Kidney epithelial cell (primary cell): ENCODE measurements around the gene YKT6. TPM values are rescaled to one million over a fixed set of nuclear protein-coding genes. Genes with fewer than 3 reads are reported as not detected.
A peak's percentile ranks its signal among the peaks of the same experiment; 100 is the strongest.

Experiments used
- DNase-seq: peaks from one replicate; pipeline ENCODE4 v3.0.0-alpha.2; 2010; ENCODE audit warnings: low read depth
- H3K27me3 ChIP-seq: 2 replicates; pipeline ENCODE4 v1.6.0; 2011; ENCODE audit warnings: low read length; ENCODE audit not compliant: control insufficient read depth, insufficient read depth
- H3K36me3 ChIP-seq: 2 replicates; pipeline ENCODE4 v1.5.1; 2011; ENCODE audit warnings: low read length; ENCODE audit not compliant: control insufficient read depth, insufficient read depth
- H3K4me3 ChIP-seq: 2 replicates; pipeline ENCODE4 v1.5.1; 2011; ENCODE audit warnings: low read depth, mild to moderate bottlenecking, control low read depth, low read length
- CTCF ChIP-seq: IDR thresholded peaks from 2 replicates; pipeline ENCODE4 v1.5.1; 2011; ENCODE audit warnings: mild to moderate bottlenecking, moderate library complexity, low read length, control low read depth, inconsistent platforms; ENCODE audit not compliant: insufficient read depth, poor library complexity, severe bottlenecking
- total RNA-seq: library from RNA; depleted of rRNA; stranded (reverse); fragments of >200 nt; gene quantifications from 2 replicates; pipeline ENCODE4 v1.2.3, GENCODE V29; 2015

The YKT6 gene
- total RNA-seq, 1 donor from 2014 or later, result 124 TPM

GRCh38 chr7:44220046-44220357 is 19.2 kb downstream of the YKT6 start:
- no peak for DNase-seq
- TF ChIP-seq CTCF, result no peak
- H3K27me3 ChIP-seq, result peaks cover 19% of the 10 kb centered on the region

GRCh38 chr7:44220358-44221112 is 19.8 kb downstream of the YKT6 start:
- peaks cover 25% of the 10 kb centered on the region for H3K27me3 ChIP-seq
- no peaks in the 10 kb centered on the region for H3K36me3 ChIP-seq
- no peak for TF ChIP-seq CTCF
- no peak overlapping the region for H3K4me3 ChIP-seq
- no peak for DNase-seq

More at GRCh38 chr7:44220046-44220357, 19.2 kb downstream of the YKT6 start:
- Histone ChIP-seq H3K36me3 (no peaks in the 10 kb centered on the region), H3K4me3 (no peak overlapping the region)

- Histone ChIP-seq H3K4me3 (no peak overlapping the region), H3K27me3 (peaks cover 32% of the 10 kb centered on the region), H3K36me3 (no peaks in the 10 kb centered on the region)
- peak; percentile 42 for TF ChIP-seq CTCF
- DNase-seq, result no peak
These were observed 20.5 kb downstream of the YKT6 start for GRCh38 chr7:44221231-44221791.

GRCh38 chr7:44222074-44222473 is 21.3 kb downstream of the YKT6 start:
- H3K36me3 ChIP-seq, result no peaks in the 10 kb centered on the region
- no peak for TF ChIP-seq CTCF
- no peak overlapping the region for H3K4me3 ChIP-seq
- DNase-seq, result no peak
- H3K27me3 ChIP-seq, result peaks cover 32% of the 10 kb centered on the region

- DNase-seq, result no peak
- Histone ChIP-seq H3K27me3 (peaks cover 32% of the 10 kb centered on the region), H3K36me3 (no peaks in the 10 kb centered on the region), H3K4me3 (no peak overlapping the region)
- no peak for TF ChIP-seq CTCF
These were observed 22.0 kb downstream of the YKT6 start for GRCh38 chr7:44222776-44223261.
